Activated CD8-positive, alpha-beta memory T cell treated with anti-CD3 and anti-CD28 coated beads, Interleukin-2, amount 50 U/mL, for 24 hours (primary cell): ENCODE results near the gene PDCD2L.
"Not testable (repeated sequence)": the region's sequence is repeated elsewhere in the genome, so short reads cannot be mapped to it uniquely, and the experiment has no call there.

ENCODE experiments used
- DNase-seq: peaks from one replicate; pipeline ENCODE4 v3.0.0-alpha.2; 2020; ENCODE audit errors: extremely low read depth

PDCD2L gene

GRCh38 chr19:34404109-34404909 lies at the start of gene PDCD2L:
TSS of gene PDCD2L (plus strand) at chr19:34404399. CDS start at chr19:34404431, 32 bp downstream.
- DNase-seq = peak; percentile 82

- DNase-seq = no peak
Measured at GRCh38 chr19:34355201-34355600, 49.0 kb upstream of the PDCD2L start.

GRCh38 chr19:34356875-34357274 lies 47.3 kb upstream of the PDCD2L start:
- DNase-seq = no peak

- no peak for DNase-seq
Measured at GRCh38 chr19:34357431-34357830, 46.8 kb upstream of the PDCD2L start.

GRCh38 chr19:34359140-34359953 lies 44.9 kb upstream of the PDCD2L start:
- DNase-seq = peak; percentile 96

- no peak for DNase-seq
Measured at GRCh38 chr19:34359954-34360315, 44.3 kb upstream of the PDCD2L start.

- DNase-seq = no peak
Measured at GRCh38 chr19:34360354-34360909, 43.8 kb upstream of the PDCD2L start.

GRCh38 chr19:34362679-34363069 lies 41.5 kb upstream of the PDCD2L start:
- DNase-seq = no peak

GRCh38 chr19:34363094-34363493 lies 41.1 kb upstream of the PDCD2L start:
- DNase-seq = no peak

GRCh38 chr19:34363930-34364329 lies 40.3 kb upstream of the PDCD2L start:
- no peak for DNase-seq

GRCh38 chr19:34364462-34364829 lies 39.8 kb upstream of the PDCD2L start:
- DNase-seq = no peak

- DNase-seq = no peak
Measured at GRCh38 chr19:34364830-34365462, 39.3 kb upstream of the PDCD2L start, which contains the start of gene GPI. TSS of gene GPI (plus strand) at chr19:34365196. CDS start at chr19:34365267, 71 bp downstream.

- no peak for DNase-seq
Measured at GRCh38 chr19:34365463-34366401, 38.5 kb upstream of the PDCD2L start.

- no peak for DNase-seq
Measured at GRCh38 chr19:34366738-34367623, 37.2 kb upstream of the PDCD2L start.

- DNase-seq = no peak
Measured at GRCh38 chr19:34367624-34367957, 36.6 kb upstream of the PDCD2L start.

- no peak for DNase-seq
Measured at GRCh38 chr19:34368338-34368737, 35.9 kb upstream of the PDCD2L start.

- DNase-seq = not testable (repeated sequence)
Measured at GRCh38 chr19:34369166-34369565, 35.0 kb upstream of the PDCD2L start.

- no peak for DNase-seq
Measured at GRCh38 chr19:34370117-34370516, 34.1 kb upstream of the PDCD2L start.

GRCh38 chr19:34370983-34371382 lies 33.2 kb upstream of the PDCD2L start:
- no peak for DNase-seq
